ENCODE data around the gene KLHL30. TPM values are rescaled to one million over a fixed set of nuclear protein-coding genes. Genes with fewer than 3 reads are reported as not detected.

KLHL30 gene
- total and polyA plus RNA-seq, 2 experiments from 2014 or later: 0.07 TPM; not detected in 1

DNA sequence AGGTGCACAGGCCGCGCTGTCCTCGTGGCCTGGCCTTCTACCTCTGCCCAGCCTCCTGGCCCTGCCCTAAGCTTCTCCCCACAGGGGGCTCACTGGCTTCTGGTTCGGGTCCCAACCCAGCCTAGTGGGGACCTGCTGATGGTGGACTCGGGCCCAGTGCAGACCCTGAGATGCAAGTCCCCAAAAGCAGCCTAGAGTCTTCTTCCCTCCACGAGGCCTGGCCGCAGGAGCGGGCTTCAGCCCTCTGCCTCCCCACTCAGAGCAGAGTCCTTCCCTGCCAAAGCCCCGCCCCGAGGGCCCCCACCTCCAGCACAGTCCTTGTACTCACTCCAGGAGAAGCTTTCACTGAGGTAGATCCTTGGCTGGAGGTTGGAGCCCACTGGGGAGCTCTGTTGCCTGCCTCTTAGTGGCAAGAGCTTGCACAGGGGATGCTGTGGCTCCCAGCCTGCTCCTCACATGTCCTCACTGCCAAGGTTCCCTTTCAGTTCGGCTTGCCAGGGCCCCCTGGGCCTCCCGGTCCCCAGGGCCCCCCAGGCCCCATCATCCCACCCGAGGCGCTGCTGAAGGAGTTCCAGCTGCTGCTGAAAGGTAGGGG, 23.9 kb downstream of the KLHL30 start:
- ATAC-seq (no peak), DNase-seq (ENCODE audit: low spot score) (no peak)
- H3K4me2 ChIP-seq: no peak overlapping the region
- H3K79me2 ChIP-seq (replicated peaks; ENCODE audit: insufficient read depth): no peaks in the 10 kb centered on the region
- Mint-ChIP-seq H3K36me3 (ENCODE audit: low read depth) (no peaks in the 10 kb centered on the region), H3K27ac (no peak overlapping the region), H3K4me1 (peaks cover 10% of the 10 kb centered on the region), H3K27me3 (ENCODE audit: insufficient read depth, low read depth, poor library complexity) (peaks cover 58% of the 10 kb centered on the region), H3K4me3 (no peak overlapping the region), H3K9me3 (no peaks in the 10 kb centered on the region)
- H3F3A ChIP-seq (replicated peaks; ENCODE audit: low read depth): 0 out of 2 replicates have a peak, but pooled peaks cover 8% of the 10 kb centered on the region
- H3K36me3 ChIP-seq (ENCODE audit: insufficient read depth): no peaks in the 10 kb centered on the region
- peaks cover 54% of the 10 kb centered on the region for H3K27me3 ChIP-seq (ENCODE audit: insufficient read depth)
- H4K20me1 ChIP-seq (replicated peaks; ENCODE audit: insufficient read depth): no peaks in the 10 kb centered on the region
- H3K27ac ChIP-seq (ENCODE audit: low read depth): no peak overlapping the region
- H2AFZ ChIP-seq: no peak overlapping the region
- no peak overlapping the region for H3K4me3 ChIP-seq
- no peak for TF ChIP-seq POLR2AphosphoS5 (IDR thresholded peaks at IDR 0.05; ENCODE audit: low read depth)
- no peak for TF ChIP-seq ZNF114 (CRISPR knock-in tag; IDR thresholded peaks at IDR 0.05)
- H3K9me2 ChIP-seq (ENCODE audit: insufficient read depth): no peaks in the 10 kb centered on the region
- H3K4me1 ChIP-seq (ENCODE audit: insufficient read depth): peaks cover 13% of the 10 kb centered on the region

DNA sequence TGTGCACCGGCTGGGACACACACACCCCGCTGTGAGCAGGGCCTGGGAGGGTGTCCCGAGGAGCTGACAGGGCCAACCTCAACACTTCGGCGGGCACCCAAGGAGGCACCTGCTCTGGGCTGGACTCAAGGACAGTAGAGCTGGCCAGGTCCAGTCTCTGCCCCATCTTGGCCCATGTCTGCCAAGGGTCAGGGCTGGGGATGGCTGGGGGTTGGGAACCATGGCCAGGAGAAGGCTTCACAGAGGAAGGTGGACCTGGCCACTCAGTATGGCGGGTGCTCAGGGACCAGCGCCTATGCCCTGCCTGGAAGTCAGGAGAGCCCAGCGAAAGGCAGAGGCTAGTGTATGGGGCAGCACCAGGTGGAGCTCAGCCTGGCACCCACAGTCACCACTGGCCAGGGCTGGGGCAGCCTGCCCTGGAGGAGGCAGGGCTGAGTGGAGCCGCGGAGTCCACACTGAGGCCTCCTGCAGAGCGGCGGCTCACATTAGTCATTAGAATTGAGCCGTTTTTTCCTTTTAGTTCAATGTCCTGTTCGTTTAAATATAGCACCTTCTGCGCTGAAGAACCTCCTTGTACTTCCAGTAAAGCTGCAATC, 24.5 kb downstream of the KLHL30 start:
- Mint-ChIP-seq H3K9me3 (no peaks in the 10 kb centered on the region), H3K27me3 (ENCODE audit: insufficient read depth, low read depth, poor library complexity) (peaks cover 52% of the 10 kb centered on the region), H3K36me3 (ENCODE audit: low read depth) (peaks cover 2% of the 10 kb centered on the region; the same call in 1 of the 3 replicates), H3K4me3 (peak overlapping the region; percentile 51), H3K27ac (no peak overlapping the region), H3K4me1 (peaks cover 10% of the 10 kb centered on the region)
- Histone ChIP-seq H4K20me1 (replicated peaks; ENCODE audit: insufficient read depth) (no peaks in the 10 kb centered on the region), H3K27ac (ENCODE audit: low read depth) (no peak overlapping the region), H3K4me3 (peak overlapping the region; percentile 57), H3K4me2 (peak overlapping the region; percentile 80), H3K9me2 (ENCODE audit: insufficient read depth) (no peaks in the 10 kb centered on the region), H2AFZ (peak overlapping the region; percentile 84), H3K79me2 (replicated peaks; ENCODE audit: insufficient read depth) (no peaks in the 10 kb centered on the region), H3K4me1 (ENCODE audit: insufficient read depth) (peaks cover 13% of the 10 kb centered on the region), H3K27me3 (ENCODE audit: insufficient read depth) (peaks cover 48% of the 10 kb centered on the region), H3F3A (replicated peaks; ENCODE audit: low read depth) (0 out of 2 replicates have a peak, but pooled peaks cover 5% of the 10 kb centered on the region), H3K36me3 (ENCODE audit: insufficient read depth) (no peaks in the 10 kb centered on the region)
- no peak for DNase-seq (ENCODE audit: low spot score)
- ATAC-seq: no peak
- TF ChIP-seq EZH2 (IDR thresholded peaks at IDR 0.05; ENCODE audit: low read depth, unreplicated experiment) (peak; percentile 74), JUNB (IDR thresholded peaks at IDR 0.05; ENCODE audit: unreplicated experiment) (no peak), EZH2phosphoT487 (IDR thresholded peaks at IDR 0.05; ENCODE audit: unreplicated experiment) (no peak), STAT1 (IDR thresholded peaks at IDR 0.05; ENCODE audit: unreplicated experiment) (no peak), ZNF114 (CRISPR knock-in tag; IDR thresholded peaks at IDR 0.05) (no peak)
- TF ChIP-seq, protein P1, sequence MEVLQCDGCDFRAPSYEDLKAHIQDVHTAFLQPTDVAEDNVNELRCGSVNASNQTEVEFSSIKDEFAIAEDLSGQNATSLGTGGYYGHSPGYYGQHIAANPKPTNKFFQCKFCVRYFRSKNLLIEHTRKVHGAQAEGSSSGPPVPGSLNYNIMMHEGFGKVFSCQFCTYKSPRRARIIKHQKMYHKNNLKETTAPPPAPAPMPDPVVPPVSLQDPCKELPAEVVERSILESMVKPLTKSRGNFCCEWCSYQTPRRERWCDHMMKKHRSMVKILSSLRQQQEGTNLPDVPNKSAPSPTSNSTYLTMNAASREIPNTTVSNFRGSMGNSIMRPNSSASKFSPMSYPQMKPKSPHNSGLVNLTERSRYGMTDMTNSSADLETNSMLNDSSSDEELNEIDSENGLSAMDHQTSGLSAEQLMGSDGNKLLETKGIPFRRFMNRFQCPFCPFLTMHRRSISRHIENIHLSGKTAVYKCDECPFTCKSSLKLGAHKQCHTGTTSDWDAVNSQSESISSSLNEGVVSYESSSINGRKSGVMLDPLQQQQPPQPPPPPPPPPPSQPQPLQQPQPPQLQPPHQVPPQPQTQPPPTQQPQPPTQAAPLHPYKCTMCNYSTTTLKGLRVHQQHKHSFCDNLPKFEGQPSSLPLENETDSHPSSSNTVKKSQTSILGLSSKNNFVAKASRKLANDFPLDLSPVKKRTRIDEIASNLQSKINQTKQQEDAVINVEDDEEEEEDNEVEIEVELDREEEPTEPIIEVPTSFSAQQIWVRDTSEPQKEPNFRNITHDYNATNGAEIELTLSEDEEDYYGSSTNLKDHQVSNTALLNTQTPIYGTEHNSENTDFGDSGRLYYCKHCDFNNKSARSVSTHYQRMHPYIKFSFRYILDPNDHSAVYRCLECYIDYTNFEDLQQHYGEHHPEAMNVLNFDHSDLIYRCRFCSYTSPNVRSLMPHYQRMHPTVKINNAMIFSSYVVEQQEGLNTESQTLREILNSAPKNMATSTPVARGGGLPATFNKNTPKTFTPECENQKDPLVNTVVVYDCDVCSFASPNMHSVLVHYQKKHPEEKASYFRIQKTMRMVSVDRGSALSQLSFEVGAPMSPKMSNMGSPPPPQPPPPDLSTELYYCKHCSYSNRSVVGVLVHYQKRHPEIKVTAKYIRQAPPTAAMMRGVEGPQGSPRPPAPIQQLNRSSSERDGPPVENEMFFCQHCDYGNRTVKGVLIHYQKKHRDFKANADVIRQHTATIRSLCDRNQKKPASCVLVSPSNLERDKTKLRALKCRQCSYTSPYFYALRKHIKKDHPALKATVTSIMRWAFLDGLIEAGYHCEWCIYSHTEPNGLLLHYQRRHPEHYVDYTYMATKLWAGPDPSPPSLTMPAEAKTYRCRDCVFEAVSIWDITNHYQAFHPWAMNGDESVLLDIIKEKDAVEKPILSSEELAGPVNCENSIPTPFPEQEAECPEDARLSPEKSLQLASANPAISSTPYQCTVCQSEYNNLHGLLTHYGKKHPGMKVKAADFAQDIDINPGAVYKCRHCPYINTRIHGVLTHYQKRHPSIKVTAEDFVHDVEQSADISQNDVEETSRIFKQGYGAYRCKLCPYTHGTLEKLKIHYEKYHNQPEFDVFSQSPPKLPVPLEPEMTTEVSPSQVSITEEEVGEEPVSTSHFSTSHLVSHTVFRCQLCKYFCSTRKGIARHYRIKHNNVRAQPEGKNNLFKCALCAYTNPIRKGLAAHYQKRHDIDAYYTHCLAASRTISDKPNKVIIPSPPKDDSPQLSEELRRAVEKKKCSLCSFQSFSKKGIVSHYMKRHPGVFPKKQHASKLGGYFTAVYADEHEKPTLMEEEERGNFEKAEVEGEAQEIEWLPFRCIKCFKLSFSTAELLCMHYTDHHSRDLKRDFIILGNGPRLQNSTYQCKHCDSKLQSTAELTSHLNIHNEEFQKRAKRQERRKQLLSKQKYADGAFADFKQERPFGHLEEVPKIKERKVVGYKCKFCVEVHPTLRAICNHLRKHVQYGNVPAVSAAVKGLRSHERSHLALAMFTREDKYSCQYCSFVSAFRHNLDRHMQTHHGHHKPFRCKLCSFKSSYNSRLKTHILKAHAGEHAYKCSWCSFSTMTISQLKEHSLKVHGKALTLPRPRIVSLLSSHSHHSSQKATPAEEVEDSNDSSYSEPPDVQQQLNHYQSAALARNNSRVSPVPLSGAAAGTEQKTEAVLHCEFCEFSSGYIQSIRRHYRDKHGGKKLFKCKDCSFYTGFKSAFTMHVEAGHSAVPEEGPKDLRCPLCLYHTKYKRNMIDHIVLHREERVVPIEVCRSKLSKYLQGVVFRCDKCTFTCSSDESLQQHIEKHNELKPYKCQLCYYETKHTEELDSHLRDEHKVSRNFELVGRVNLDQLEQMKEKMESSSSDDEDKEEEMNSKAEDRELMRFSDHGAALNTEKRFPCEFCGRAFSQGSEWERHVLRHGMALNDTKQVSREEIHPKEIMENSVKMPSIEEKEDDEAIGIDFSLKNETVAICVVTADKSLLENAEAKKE (CRISPR knock-in tag; IDR thresholded peaks at IDR 0.05): no peak
- TF ChIP-seq, protein P2, sequence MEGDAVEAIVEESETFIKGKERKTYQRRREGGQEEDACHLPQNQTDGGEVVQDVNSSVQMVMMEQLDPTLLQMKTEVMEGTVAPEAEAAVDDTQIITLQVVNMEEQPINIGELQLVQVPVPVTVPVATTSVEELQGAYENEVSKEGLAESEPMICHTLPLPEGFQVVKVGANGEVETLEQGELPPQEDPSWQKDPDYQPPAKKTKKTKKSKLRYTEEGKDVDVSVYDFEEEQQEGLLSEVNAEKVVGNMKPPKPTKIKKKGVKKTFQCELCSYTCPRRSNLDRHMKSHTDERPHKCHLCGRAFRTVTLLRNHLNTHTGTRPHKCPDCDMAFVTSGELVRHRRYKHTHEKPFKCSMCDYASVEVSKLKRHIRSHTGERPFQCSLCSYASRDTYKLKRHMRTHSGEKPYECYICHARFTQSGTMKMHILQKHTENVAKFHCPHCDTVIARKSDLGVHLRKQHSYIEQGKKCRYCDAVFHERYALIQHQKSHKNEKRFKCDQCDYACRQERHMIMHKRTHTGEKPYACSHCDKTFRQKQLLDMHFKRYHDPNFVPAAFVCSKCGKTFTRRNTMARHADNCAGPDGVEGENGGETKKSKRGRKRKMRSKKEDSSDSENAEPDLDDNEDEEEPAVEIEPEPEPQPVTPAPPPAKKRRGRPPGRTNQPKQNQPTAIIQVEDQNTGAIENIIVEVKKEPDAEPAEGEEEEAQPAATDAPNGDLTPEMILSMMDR (conservative IDR thresholded peaks at IDR 0.05; ENCODE audit: low read depth in 2 of 2): no peak
- TF ChIP-seq, protein P3, sequence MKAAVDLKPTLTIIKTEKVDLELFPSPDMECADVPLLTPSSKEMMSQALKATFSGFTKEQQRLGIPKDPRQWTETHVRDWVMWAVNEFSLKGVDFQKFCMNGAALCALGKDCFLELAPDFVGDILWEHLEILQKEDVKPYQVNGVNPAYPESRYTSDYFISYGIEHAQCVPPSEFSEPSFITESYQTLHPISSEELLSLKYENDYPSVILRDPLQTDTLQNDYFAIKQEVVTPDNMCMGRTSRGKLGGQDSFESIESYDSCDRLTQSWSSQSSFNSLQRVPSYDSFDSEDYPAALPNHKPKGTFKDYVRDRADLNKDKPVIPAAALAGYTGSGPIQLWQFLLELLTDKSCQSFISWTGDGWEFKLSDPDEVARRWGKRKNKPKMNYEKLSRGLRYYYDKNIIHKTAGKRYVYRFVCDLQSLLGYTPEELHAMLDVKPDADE (IDR thresholded peaks at IDR 0.05): no peak
